ENCODE data around the gene TULP4. TPM values are rescaled to one million over a fixed set of nuclear protein-coding genes. Genes with fewer than 3 reads are reported as not detected.

TULP4 gene
- total RNA-seq, 2 experiments from 2014 or later: 18.4 to 18.5 TPM

DNA sequence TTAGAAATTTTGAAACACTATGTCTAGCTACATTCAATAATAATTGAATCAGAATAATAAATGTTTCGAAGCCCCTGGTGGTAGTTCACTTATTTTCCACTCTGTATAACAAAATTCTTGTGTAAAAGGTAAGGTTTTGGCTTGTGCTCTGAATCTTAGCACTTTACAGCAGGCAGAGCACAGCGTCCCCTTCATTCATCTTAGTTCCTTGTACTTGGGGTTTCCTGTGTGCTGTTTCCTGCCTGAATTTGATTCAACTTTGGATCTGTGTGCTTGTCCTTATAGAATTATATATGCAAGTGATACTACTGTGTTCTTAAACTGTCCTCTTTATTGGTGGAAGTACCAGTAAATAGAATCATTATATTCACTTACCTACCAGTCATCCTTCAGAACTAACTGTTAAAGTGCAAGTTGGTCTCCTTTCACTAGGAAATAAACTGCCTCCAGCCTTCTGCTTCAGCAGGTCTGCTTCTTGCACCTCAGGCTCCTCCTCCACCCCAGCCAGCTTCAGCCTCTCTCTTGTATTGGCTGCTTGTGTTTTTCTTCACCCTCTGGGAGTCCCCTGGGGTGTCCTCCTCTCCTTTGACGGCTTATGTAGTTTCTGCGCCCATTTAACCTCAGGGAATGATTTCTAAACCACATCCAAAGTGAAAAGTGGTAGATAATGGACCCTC lies 28.8 kb upstream of the TULP4 start:
- no peaks in the 10 kb centered on the region for H3K27me3 Mint-ChIP-seq
- peak overlapping the region; percentile 44 for H3K27ac Mint-ChIP-seq
- POLR2A ChIA-PET: interaction anchor here (0.7 to 1.2 kb wide), 2 partner anchors 12 to 91 kb away, joined by 3 to 6 read pairs; no protein-coding TSS in a partner anchor
- TF ChIP-seq, protein P1, sequence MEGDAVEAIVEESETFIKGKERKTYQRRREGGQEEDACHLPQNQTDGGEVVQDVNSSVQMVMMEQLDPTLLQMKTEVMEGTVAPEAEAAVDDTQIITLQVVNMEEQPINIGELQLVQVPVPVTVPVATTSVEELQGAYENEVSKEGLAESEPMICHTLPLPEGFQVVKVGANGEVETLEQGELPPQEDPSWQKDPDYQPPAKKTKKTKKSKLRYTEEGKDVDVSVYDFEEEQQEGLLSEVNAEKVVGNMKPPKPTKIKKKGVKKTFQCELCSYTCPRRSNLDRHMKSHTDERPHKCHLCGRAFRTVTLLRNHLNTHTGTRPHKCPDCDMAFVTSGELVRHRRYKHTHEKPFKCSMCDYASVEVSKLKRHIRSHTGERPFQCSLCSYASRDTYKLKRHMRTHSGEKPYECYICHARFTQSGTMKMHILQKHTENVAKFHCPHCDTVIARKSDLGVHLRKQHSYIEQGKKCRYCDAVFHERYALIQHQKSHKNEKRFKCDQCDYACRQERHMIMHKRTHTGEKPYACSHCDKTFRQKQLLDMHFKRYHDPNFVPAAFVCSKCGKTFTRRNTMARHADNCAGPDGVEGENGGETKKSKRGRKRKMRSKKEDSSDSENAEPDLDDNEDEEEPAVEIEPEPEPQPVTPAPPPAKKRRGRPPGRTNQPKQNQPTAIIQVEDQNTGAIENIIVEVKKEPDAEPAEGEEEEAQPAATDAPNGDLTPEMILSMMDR (IDR thresholded peaks at IDR 0.05): no peak
- no peaks in the 10 kb centered on the region for H3K36me3 Mint-ChIP-seq (ENCODE audit: low read depth)
- no peaks in the 10 kb centered on the region for H3K9me3 Mint-ChIP-seq
- H3K4me3 Mint-ChIP-seq: no peak overlapping the region
- H3K4me1 Mint-ChIP-seq (ENCODE audit: low read depth): peaks cover 35% of the 10 kb centered on the region
- intact Hi-C loops (cut with micrococcal nuclease): no loop called here
- peak; percentile 39 for DNase-seq
- peak; percentile 81 for ATAC-seq
- CTCF ChIA-PET: interaction anchor here (2.9 to 5.5 kb wide), 2 partner anchors 11 to 62 kb away, joined by 7 to 21 read pairs; no protein-coding TSS in a partner anchor

DNA sequence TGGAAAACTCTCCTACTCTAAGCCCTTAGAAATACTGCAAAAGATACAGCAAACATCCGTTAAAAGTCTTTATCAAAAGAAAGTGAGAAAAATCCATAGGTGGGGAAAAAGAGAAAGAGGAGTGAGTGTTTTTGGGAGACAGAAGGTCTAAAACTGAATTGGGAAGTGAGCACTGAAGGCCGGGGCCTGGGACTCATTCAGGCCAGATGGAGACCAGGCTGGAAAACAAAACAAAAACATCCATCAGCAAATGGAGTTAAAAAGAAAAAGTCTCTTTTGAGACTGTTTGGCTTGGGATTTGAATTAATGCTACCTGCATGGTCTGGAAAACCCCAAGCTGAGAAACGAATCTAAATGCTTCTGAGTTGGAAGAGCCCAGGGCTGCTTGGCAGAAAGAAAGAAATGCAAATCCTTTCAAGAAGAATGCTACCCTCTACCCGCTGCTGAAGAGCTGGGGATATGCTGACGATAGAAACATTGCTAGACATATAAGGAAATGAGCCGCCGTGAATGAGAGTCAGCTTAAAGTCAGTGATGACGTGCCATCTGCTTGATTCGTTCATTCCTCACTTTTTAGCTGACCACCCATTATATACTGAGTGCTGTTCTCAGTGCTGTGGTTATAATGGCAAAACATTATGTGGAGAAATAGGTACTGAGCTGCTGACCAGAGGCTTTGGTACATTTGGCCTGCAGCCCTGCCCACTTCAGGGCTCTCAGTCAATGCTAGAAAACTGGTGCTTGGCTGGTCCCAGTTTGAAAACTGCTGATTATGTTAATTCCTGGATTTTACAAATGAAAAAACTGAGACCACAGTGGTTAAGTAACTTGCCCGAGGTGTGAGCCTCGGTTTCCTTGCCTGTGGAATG lies 28.0 kb upstream of the TULP4 start:
- CTCF ChIA-PET: interaction anchor here (1.6 to 5.5 kb wide), 3 partner anchors 12 to 70 kb away, joined by 4 to 21 read pairs (median 7); no protein-coding TSS in a partner anchor
- POLR2A ChIA-PET: interaction anchor here (0.7 to 1.2 kb wide), 2 partner anchors 13 to 92 kb away, joined by 3 to 6 read pairs; no protein-coding TSS in a partner anchor

DNA sequence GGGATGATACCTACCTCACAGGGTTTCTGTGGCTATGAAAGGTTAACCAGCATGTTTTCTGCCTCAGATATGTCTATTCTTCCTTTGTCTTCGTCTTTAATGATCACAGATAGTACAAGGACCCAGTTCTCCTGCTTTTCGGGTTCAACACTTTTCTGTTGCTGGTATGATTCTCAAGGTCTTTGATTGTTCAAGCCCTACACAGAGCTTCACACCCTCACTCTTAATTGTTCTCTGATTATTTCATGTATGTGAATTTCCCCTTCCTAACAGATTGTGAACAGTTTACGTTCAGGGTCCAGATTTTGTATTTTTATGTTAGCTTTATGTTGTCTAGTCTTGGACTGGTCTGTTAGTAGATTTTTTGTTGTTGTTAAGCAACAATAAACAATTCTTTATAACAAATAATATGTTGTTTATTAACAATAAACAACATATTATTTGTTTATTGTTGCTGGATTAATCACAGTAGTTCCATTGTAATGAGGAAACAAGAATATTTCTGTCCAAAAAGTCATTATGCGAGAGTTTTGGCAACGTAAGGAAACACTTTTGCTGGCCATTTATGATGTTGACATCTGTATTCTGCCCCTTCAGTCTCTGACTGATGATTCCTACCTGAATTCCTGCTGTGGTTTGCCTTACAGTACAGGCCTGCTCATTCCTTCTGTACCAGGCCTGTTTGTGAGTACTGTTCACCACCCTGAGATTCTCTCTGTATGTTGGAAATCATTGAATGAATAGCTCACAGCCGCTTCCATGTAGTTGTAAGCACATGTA lies 27.2 kb upstream of the TULP4 start:
- CTCF ChIA-PET: interaction anchor here (1.6 to 5.5 kb wide), 3 partner anchors 13 to 71 kb away, joined by 4 to 21 read pairs (median 7); no protein-coding TSS in a partner anchor
- intact Hi-C loops (cut with micrococcal nuclease): no loop called here
- Mint-ChIP-seq H3K4me1 (ENCODE audit: low read depth) (peaks cover 41% of the 10 kb centered on the region), H3K27ac (no peak overlapping the region), H3K27me3 (no peaks in the 10 kb centered on the region), H3K36me3 (ENCODE audit: low read depth) (no peaks in the 10 kb centered on the region), H3K9me3 (no peaks in the 10 kb centered on the region), H3K4me3 (no peak overlapping the region)
- DNase-seq: no peak
- POLR2A ChIA-PET: interaction anchor here (0.5 to 1.2 kb wide), 2 partner anchors 13 to 33 kb away, joined by 3 to 6 read pairs; no protein-coding TSS in a partner anchor
- TF ChIP-seq, protein P1 (IDR thresholded peaks at IDR 0.05): no peak
- no peak for ATAC-seq

More for the DNA sequence above, 28.0 kb upstream of the TULP4 start:
- intact Hi-C loops (cut with micrococcal nuclease): no loop called here
- no peaks in the 10 kb centered on the region for H3K27me3 Mint-ChIP-seq
- DNase-seq (peak; percentile 22), ATAC-seq (peak; percentile 64)
- H3K4me1 Mint-ChIP-seq (ENCODE audit: low read depth): peaks cover 35% of the 10 kb centered on the region
- H3K4me3 Mint-ChIP-seq: no peak overlapping the region
- TF ChIP-seq, protein P1 (IDR thresholded peaks at IDR 0.05): no peak
- no peaks in the 10 kb centered on the region for H3K9me3 Mint-ChIP-seq
- peak overlapping the region; percentile 44 for H3K27ac Mint-ChIP-seq
- H3K36me3 Mint-ChIP-seq (ENCODE audit: low read depth): no peaks in the 10 kb centered on the region

DNA sequence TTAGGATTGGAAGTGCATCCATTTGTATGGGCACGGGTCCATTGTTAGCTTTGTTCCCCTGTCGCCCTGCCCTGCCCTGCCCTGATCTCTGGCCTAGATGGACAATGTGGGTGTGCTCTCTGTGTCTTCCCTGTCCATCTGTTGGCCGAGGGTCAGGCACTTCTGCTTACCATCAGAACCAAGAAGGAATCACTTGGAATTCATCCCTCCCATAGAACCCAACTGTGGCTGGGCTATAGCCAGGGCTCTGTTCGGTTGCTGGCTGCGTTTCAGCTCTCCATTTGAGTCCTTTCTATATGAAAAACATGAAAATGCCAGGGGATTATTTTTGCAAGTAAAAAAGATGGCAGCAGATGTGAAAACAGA lies 26.6 kb upstream of the TULP4 start:
- no peak overlapping the region for H3K4me3 Mint-ChIP-seq
- H3K4me1 Mint-ChIP-seq (ENCODE audit: low read depth): peaks cover 46% of the 10 kb centered on the region
- DNase-seq: no peak
- intact Hi-C loops (cut with micrococcal nuclease): no loop called here
- ChIA-PET CTCF (interaction anchor here (2.9 to 5.5 kb wide), 2 partner anchors 13 to 65 kb away, joined by 7 to 21 read pairs; no protein-coding TSS in a partner anchor), POLR2A (interaction anchor here (0.5 kb wide), 1 partner anchor 34 kb away, joined by 3 read pairs; no protein-coding TSS in a partner anchor)
- H3K9me3 Mint-ChIP-seq: no peaks in the 10 kb centered on the region
- H3K27ac Mint-ChIP-seq: no peak overlapping the region
- H3K36me3 Mint-ChIP-seq (ENCODE audit: low read depth): no peaks in the 10 kb centered on the region
- TF ChIP-seq, protein P1 (IDR thresholded peaks at IDR 0.05): no peak
- H3K27me3 Mint-ChIP-seq: no peaks in the 10 kb centered on the region
- ATAC-seq: no peak

All from activated CD8-positive, alpha-beta T cell treated with anti-CD3 and anti-CD28 coated beads for 36 hours (primary cell).